GM04504 (cell line): ENCODE data around the gene CAVIN4.

ENCODE experiments used
- DNase-seq: peaks from one replicate; pipeline ENCODE4 v3.0.0-alpha.2; 2012; ENCODE audit warnings: low read depth

The CAVIN4 gene

GRCh38 chr9:100591139-100591538 lies 13.3 kb downstream of the CAVIN4 start:
- no peak for DNase-seq

DNA sequence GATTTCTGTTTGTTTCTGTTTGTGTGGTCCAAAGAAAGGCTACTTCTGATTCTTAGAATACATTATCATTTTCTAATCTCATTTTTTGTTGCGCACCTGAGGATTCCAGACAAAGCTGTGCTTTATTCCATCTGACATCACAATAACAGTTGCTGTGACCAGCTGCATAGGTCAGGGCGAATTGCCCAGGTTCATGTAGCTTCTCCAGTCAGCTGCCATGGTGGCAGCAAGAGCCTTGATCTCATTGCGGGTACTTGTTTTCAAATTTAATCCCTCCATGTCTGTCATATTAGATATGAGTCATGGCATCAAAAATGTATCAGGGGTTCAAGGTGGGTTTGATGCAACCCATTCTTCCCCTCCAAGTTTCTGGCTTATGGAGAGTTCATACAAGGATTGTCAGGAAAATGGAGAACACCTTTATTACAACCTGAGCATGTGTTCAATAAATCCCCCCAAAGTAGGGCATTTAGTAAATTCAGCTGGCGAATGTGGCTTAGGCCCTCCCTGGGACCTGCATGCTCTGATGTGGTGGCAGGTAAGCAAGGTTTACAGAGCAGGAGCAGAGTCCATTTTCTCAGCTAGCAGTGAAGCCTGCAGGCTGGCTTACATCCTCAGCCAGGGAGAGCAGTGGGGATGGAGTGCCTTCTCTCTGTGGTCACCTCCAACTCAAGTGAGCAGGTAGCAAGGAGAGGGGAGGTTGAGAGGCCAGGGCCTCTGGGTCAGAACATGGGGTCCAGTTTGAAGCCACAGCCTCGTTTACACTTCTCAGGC lies 13.9 kb downstream of the CAVIN4 start:
- DNase-seq = no peak

- DNase-seq = peak; percentile 35
Observed at GRCh38 chr9:100595391-100596199, 17.7 kb downstream of the CAVIN4 start.

DNA sequence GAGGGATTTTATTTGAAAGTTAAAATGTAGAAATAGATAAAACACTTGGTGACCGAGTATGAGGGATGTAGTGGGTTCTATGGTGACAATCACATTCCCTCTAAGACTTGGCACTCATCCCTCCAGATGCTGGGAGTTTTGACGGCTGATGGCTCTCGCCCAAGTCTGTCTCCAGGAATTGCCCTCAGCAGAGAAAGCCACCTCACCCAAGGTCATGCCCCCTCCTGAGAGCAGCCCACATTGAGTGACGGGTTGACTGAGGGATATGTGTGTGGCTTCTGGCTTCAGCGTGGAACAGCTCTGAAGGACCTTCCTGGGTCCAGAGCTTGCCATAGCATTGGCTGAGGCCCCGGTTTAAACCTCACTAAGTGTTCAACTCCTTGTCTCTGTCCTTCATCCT lies 19.4 kb downstream of the CAVIN4 start:
- DNase-seq = no peak

DNA sequence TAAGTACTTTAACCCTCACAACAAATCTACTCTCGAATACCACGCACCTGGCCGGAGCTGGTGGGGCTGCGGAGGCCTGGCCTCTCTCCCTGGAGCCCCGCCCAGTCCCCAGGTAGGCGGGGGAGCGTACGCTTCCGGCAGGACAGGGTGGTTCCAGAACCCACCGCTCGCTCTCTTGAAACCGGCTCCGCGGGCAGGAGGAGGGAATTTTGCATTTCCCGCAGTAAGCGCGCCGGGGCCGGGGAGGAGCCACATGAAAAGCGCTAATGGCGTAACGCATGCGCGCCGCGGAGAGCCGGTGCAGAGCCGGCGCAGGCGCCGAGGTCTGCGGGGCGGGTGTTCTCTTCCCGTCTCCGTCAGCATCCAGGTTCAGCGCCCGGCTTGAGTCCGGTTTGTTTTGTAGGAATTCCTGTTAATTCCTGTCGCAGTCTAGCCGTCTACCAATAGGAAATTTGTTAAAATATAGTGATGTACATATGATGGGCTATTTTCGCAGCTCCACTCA lies 20.8 kb downstream of the CAVIN4 start:
- peak; percentile 42 for DNase-seq

DNA sequence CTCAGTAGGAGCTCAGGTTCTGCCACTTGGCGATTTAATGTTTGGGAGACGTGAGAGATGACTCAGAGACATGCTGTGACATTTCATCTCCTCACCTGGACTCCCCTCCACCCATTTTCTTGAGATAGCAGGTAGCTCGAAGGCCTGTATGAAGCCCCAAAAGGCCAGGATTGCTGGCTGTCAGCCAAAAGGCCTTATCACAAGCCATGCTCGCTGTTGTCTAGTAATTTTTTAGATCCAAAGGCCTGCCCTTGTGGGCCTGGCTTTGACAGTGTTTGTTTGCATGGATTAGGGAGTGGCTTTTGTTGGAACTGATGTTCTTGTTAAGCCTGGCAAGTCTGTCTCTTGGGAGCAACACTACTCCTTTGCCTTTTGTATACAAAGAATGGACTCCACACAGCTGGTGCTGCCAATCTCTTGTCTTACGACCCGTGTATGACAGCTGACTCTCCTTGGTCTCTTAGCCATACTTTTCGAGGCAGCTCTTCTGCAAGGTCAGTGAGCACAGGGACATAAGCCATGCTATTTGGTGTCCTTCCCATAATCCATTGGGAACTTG lies 22.7 kb downstream of the CAVIN4 start:
- DNase-seq = no peak

GRCh38 chr9:100601216-100601615 lies 23.3 kb downstream of the CAVIN4 start:
- peak; percentile 25 for DNase-seq

GRCh38 chr9:100602342-100602801 lies 24.5 kb downstream of the CAVIN4 start:
- peak; percentile 24 for DNase-seq

DNA sequence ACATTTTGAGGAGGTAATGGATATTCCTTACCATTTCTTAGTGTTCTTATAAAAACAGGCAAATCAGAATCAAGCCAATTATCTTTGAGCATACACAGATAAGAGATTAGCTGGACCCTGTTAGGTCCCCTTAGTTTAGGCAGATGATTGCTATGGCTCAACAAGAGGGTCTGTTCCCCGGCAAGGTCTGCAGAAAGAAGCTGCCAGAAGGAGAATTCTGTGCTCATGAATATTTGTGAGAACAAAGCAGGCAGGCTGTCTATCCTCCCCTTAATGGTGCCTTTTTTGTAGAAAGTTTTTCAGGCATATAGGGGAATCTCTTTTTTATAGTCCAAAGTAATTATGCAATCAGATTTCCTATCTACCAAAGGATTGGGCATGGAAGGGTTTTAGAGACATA lies 27.5 kb downstream of the CAVIN4 start:
- no peak for DNase-seq

- no peak for DNase-seq
Observed at GRCh38 chr9:100619194-100619593, 41.3 kb downstream of the CAVIN4 start.

DNA sequence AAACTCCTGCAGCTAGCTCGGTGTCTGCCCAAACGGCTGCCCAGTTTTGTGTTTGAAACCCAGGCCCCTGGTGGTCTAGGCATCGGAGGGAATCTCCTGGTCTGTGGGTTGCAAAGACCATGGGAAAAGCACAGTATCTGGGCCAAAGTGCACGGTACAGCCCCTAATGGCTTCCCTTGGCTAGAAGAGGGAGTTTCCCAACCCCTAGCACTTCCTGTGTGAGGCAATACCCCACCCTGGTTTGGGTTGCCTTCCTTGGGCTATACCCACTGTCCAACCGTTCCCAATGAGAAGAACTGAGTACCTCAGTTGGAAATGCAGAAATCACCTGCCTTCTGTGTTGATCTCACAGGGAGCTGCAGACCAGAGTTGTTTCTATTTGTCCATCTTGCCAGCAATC lies 41.8 kb downstream of the CAVIN4 start:
- DNase-seq = no peak

DNA sequence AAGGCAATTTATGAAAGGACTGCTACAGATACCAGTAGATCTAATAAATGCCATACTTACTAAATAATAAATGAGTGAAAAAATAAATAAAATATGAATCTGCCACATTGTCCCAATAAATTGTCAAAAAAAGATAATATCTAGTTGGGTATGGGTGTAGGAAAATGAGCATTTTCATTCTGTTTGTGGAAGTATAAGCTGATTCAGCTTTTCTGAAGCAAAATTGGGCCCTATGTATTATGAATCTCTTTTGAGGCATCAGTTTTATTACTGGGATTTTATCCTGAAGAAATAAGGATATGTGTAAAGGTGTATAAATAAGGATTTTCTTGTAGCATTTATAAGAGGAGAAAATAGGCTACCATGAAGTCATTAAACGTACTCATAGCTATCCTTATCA lies 46.1 kb downstream of the CAVIN4 start:
- DNase-seq = no peak

DNA sequence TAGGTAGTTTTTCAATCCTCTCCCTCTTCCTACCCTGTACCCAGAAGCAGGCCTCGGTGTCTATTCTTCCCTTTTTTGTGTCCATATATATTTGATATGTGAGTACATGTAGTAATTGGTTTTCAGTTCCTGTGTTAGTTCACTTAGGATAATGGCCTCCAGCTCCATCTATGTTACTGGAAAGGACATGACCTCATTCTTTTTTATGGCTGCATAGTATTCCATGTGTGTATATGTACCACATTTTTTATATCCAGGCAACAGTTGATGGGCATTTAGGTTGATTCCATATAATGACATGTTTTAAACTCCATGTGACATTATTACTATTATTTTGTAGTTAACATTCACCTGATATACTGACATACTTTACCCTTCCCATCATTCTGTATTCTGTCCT lies 49.1 kb downstream of the CAVIN4 start:
- no peak for DNase-seq

- no peak for DNase-seq
Observed at GRCh38 chr9:100637787-100638186, 59.9 kb downstream of the CAVIN4 start.
